Measurements from ENCODE around the gene ACO1. TPM values are rescaled to one million over a fixed set of nuclear protein-coding genes. Genes with fewer than 3 reads are reported as not detected.

ACO1 gene
- total RNA-seq, 2 donors from 2014 or later, result 35.5 to 41.8 TPM

GRCh38 chr9:32404856-32405255, 20.4 kb downstream of the ACO1 start:
- DNase-seq, result peak in 1 of 2 donors; percentile 10
- intact Hi-C loops (cut with DNase I, micrococcal nuclease), result no loop called here

GRCh38 chr9:32405506-32405905, 21.1 kb downstream of the ACO1 start:
- DNase-seq (no peak), ATAC-seq (no peak)
- intact Hi-C loops (cut with DNase I, micrococcal nuclease), result no loop called here

More at GRCh38 chr9:32404856-32405255, 20.4 kb downstream of the ACO1 start:
- peak; percentile 99 for ATAC-seq

- DNase-seq (no peak), ATAC-seq (no peak)
- intact Hi-C loops (cut with DNase I, micrococcal nuclease), result no loop called here
These were observed 21.6 kb downstream of the ACO1 start for GRCh38 chr9:32406046-32406445.

- DNase-seq, result no peak
- no peak for ATAC-seq
- intact Hi-C loops (cut with DNase I, micrococcal nuclease), result no loop called here
These were observed 27.3 kb downstream of the ACO1 start for GRCh38 chr9:32411753-32412152.

- DNase-seq (no peak), ATAC-seq (no peak)
- intact Hi-C loops (cut with DNase I, micrococcal nuclease), result no loop called here
These were observed 28.0 kb downstream of the ACO1 start for GRCh38 chr9:32412440-32412839.

GRCh38 chr9:32413424-32413823, 29.0 kb downstream of the ACO1 start:
- DNase-seq (no peak), ATAC-seq (no peak)
- intact Hi-C loops (cut with DNase I, micrococcal nuclease), result no loop called here

GRCh38 chr9:32414856-32415255, 30.4 kb downstream of the ACO1 start:
- intact Hi-C loops (cut with DNase I, micrococcal nuclease), result no loop called here

GRCh38 chr9:32419921-32420320, 35.5 kb downstream of the ACO1 start:
- DNase-seq, result no peak
- no peak for ATAC-seq
- intact Hi-C loops (cut with DNase I, micrococcal nuclease), result no loop called here

More at GRCh38 chr9:32414856-32415255, 30.4 kb downstream of the ACO1 start:
- DNase-seq, result no peak
- no peak for ATAC-seq

- intact Hi-C loops (cut with DNase I, micrococcal nuclease), result no loop called here
- no peak for ATAC-seq
These were observed 37.9 kb downstream of the ACO1 start for GRCh38 chr9:32422237-32422806.

GRCh38 chr9:32423371-32423770, 38.9 kb downstream of the ACO1 start:
- DNase-seq, result no peak
- intact Hi-C loops (cut with DNase I, micrococcal nuclease), result no loop called here
- no peak for ATAC-seq

More at GRCh38 chr9:32422237-32422806, 37.9 kb downstream of the ACO1 start:
- DNase-seq, result no peak

GRCh38 chr9:32424616-32425015, 40.2 kb downstream of the ACO1 start:
- ATAC-seq, result no peak
- intact Hi-C loops (cut with DNase I, micrococcal nuclease), result no loop called here

GRCh38 chr9:32426278-32426939, 42.0 kb downstream of the ACO1 start:
- intact Hi-C loops (cut with DNase I, micrococcal nuclease), result no loop called here
- peak; percentile 11 to 30 for DNase-seq
- peak; percentile 69 for ATAC-seq

More at GRCh38 chr9:32424616-32425015, 40.2 kb downstream of the ACO1 start:
- DNase-seq, result no peak

GRCh38 chr9:32427111-32427873, 42.8 kb downstream of the ACO1 start:
- intact Hi-C loops (cut with DNase I, micrococcal nuclease), result no loop called here
- DNase-seq (peak; percentile 21 to 30), ATAC-seq (peak; percentile 88)

GRCh38 chr9:32430720-32431119, 46.3 kb downstream of the ACO1 start:
- DNase-seq (no peak), ATAC-seq (no peak)
- intact Hi-C loops (cut with DNase I, micrococcal nuclease), result no loop called here

GRCh38 chr9:32431196-32431595, 46.8 kb downstream of the ACO1 start:
- no peak for DNase-seq
- no peak for ATAC-seq
- intact Hi-C loops (cut with DNase I, micrococcal nuclease), result no loop called here

- intact Hi-C loops (cut with DNase I, micrococcal nuclease), result no loop called here
- ATAC-seq (peak; percentile 53), DNase-seq (peak in 1 of 2 donors; percentile 58)
These were observed 47.6 kb downstream of the ACO1 start for GRCh38 chr9:32431940-32432555.

GRCh38 chr9:32434892-32435291, 50.4 kb downstream of the ACO1 start:
- ATAC-seq (no peak), DNase-seq (no peak)
- intact Hi-C loops (cut with DNase I, micrococcal nuclease), result no loop called here

- no peak for ATAC-seq
- DNase-seq, result no peak
- intact Hi-C loops (cut with DNase I, micrococcal nuclease), result no loop called here
These were observed 57.2 kb downstream of the ACO1 start for GRCh38 chr9:32441678-32442077.

- intact Hi-C loops (cut with DNase I, micrococcal nuclease), result no loop called here
These were observed 58.0 kb downstream of the ACO1 start for GRCh38 chr9:32442433-32442832.

GRCh38 chr9:32449969-32450368, 65.5 kb downstream of the ACO1 start:
- intact Hi-C loops (cut with DNase I, micrococcal nuclease), result no loop called here
- DNase-seq (no peak), ATAC-seq (no peak)

More at GRCh38 chr9:32442433-32442832, 58.0 kb downstream of the ACO1 start:
- DNase-seq, result no peak
- ATAC-seq, result no peak

Measured in left colon (tissue), 2 donors.